Esophagus muscularis mucosa (tissue), 4 donors: ENCODE data around the gene MALAT1.
"Not testable (repeated sequence)": the region's sequence is repeated elsewhere in the genome, so short reads cannot be mapped to it uniquely, and the experiment has no call there.

ENCODE experiments used
- CTCF ChIP-seq, 3 experiments: fragments of 200-600 bp in 2 of 3; fragments of 450-650 bp in 1 of 3; sonication (generic) in 2 of 3; IDR thresholded peaks; one replicate each; pipeline ENCODE4 v1.5.1; 2017 to 2019; ENCODE audit warnings: antibody characterized with exemption in 3 of 3, mild to moderate bottlenecking in 2 of 3, moderate library complexity in 1 of 3
- EP300 ChIP-seq: sonication (generic); formaldehyde crosslinking; IDR thresholded peaks from one replicate; pipeline ENCODE4 v1.6.1; 2017; ENCODE audit warnings: antibody characterized with exemption
- POLR2A ChIP-seq: fragments of 450-650 bp; IDR thresholded peaks from one replicate; pipeline ENCODE4 v1.6.1; 2017; ENCODE audit warnings: antibody characterized with exemption, moderate library complexity, mild to moderate bottlenecking, low read depth
- POLR2AphosphoS5 ChIP-seq, 2 donors: sonication (generic); formaldehyde crosslinking; IDR thresholded peaks; one replicate each; pipeline ENCODE4 v1.6.1; 2017; ENCODE audit warnings: antibody characterized with exemption in 2 of 2

GRCh38 chr11:65472588-65473277, 26.1 kb upstream of the MALAT1 start:
- TF ChIP-seq CTCF (IDR thresholded peaks at IDR 0.05); POLR2AphosphoS5 (IDR thresholded peaks at IDR 0.05); POLR2A; EP300: not testable (repeated sequence)
